Mammary epithelial cell (primary cell): ENCODE data around the gene CLEC16A.

ENCODE experiments used
- CTCF ChIP-seq, 2 donors: IDR thresholded peaks in 1 of 2; conservative IDR thresholded peaks in 1 of 2; 2 replicates each; pipeline ENCODE4 v1.5.1; 2011 to 2012; ENCODE audit warnings: inconsistent platforms in 2 of 2, low read length in 2 of 2, mild to moderate bottlenecking in 2 of 2, control low read depth in 1 of 2, low read depth in 1 of 2; ENCODE audit not compliant: insufficient read depth in 1 of 2; ENCODE audit errors: extremely low read depth in 1 of 2
- EZH2 ChIP-seq: IDR thresholded peaks from 2 replicates; pipeline ENCODE4 v1.6.1; 2012; ENCODE audit warnings: low read length, inconsistent platforms, borderline replicate concordance

- TF ChIP-seq CTCF (conservative IDR thresholded peaks at IDR 0.05 in 1 of 2, IDR thresholded peaks at IDR 0.05 in 1 of 2; ENCODE audit: extremely low read depth in 1 of 2, insufficient read depth in 1 of 2, low read depth in 1 of 2, low read length in 2 of 2) (no peak), EZH2 (no peak)
Measured at GRCh38 chr16:10982465-10983150, 38.2 kb downstream of the CLEC16A start.
